Measurements from ENCODE around the gene AMOTL2.

DNA sequence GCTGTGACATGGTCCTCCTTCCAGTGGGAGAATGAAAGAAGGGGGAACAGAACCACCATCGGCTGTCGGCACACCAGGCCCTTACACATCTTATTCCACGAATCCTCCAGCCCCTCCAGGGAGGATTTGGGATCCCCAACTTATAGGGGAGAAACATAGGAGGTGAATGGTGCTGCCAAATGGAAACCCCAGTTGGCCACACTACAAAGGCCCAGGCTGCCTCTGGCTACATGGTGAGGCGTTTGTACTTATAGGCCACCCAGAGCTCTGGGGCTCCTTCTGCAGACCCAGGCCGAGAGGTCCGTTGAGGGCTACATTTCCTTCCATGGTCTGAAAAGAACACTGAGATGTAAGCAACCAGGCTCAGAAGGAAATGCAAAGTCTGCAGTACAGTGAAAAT is 12.0 kb downstream of the AMOTL2 start:
- TF ChIP-seq, protein P1, sequence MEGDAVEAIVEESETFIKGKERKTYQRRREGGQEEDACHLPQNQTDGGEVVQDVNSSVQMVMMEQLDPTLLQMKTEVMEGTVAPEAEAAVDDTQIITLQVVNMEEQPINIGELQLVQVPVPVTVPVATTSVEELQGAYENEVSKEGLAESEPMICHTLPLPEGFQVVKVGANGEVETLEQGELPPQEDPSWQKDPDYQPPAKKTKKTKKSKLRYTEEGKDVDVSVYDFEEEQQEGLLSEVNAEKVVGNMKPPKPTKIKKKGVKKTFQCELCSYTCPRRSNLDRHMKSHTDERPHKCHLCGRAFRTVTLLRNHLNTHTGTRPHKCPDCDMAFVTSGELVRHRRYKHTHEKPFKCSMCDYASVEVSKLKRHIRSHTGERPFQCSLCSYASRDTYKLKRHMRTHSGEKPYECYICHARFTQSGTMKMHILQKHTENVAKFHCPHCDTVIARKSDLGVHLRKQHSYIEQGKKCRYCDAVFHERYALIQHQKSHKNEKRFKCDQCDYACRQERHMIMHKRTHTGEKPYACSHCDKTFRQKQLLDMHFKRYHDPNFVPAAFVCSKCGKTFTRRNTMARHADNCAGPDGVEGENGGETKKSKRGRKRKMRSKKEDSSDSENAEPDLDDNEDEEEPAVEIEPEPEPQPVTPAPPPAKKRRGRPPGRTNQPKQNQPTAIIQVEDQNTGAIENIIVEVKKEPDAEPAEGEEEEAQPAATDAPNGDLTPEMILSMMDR (IDR thresholded peaks at IDR 0.05; ENCODE audit: low read depth, low read length, poor library complexity, severe bottlenecking): no peak
- TF ChIP-seq EZH2phosphoT487 (IDR thresholded peaks at IDR 0.05; ENCODE audit: borderline replicate concordance, low read length): no peak

Data from DOHH2 (cell line).